HEK293 (cell line): ENCODE results near the gene SAMD1.
A peak's percentile ranks its signal among the peaks of the same experiment; 100 is the strongest.

Experiments used
- CTCF ChIA-PET: fragments of 350-600 bp; formaldehyde crosslinking; extraction: SDS; loops from one replicate; lab custom pipeline; 2021; ENCODE audit warnings: antibody characterized with exemption; lab: Yijun Ruan, JAX
- POLR2A ChIA-PET: fragments of 300-600 bp; formaldehyde crosslinking; extraction: SDS; loops from one replicate; lab custom pipeline; 2020; ENCODE audit warnings: antibody characterized with exemption, inconsistent platforms; lab: Yijun Ruan, JAX
- H3K27ac ChIP-seq: fragments of 200-500 bp; sonication (Bioruptor generic); 2 replicates; pipeline ENCODE4 v1.5.1; 2014; ENCODE audit warnings: low read depth, low read length, control low read depth, inconsistent platforms; ENCODE audit errors: extremely low read depth
- H3K36me3 ChIP-seq, 2 experiments: fragments of 200-500 bp in 1 of 2; sonication (Bioruptor generic) in 1 of 2; 1 replicate in 1 of 2; 2 replicates in 1 of 2; pipeline ENCODE4 v1.5.1; 2014 to 2017; ENCODE audit warnings: inconsistent platforms in 2 of 2, low read length in 2 of 2; ENCODE audit not compliant: control insufficient read depth in 2 of 2, insufficient read depth in 1 of 2
- H3K4me1 ChIP-seq: fragments of 200-500 bp; sonication (Bioruptor generic); 2 replicates; pipeline ENCODE4 v1.5.1; 2014; ENCODE audit warnings: mild to moderate bottlenecking, low read length, inconsistent platforms; ENCODE audit not compliant: control insufficient read depth, insufficient read depth
- H3K4me3 ChIP-seq: 2 replicates; pipeline ENCODE4 v1.5.1; 2011; ENCODE audit warnings: low read depth, mild to moderate bottlenecking, control low read depth, low read length, moderate library complexity
- H3K9me3 ChIP-seq: fragments of 200-500 bp; sonication (Bioruptor generic); 2 replicates; pipeline ENCODE4 v1.5.1; 2014; ENCODE audit warnings: low read depth, low read length, inconsistent platforms; ENCODE audit not compliant: control insufficient read depth, insufficient read depth
- CTCF ChIP-seq: fragments of 450-650 bp; formaldehyde crosslinking; IDR thresholded peaks from 2 replicates; pipeline ENCODE4 v1.5.1; 2016; ENCODE audit warnings: missing biosample characterization, missing genetic modification characterization
- KLF8 ChIP-seq: fragments of 450-650 bp; formaldehyde crosslinking; IDR thresholded peaks from 2 replicates; pipeline ENCODE4 v1.5.1; 2016; ENCODE audit warnings: missing biosample characterization, missing genetic modification characterization
- SETDB1 ChIP-seq: IDR thresholded peaks from one replicate; pipeline ENCODE4 v1.6.1; 2017; ENCODE audit warnings: mild to moderate bottlenecking, low read length, moderate library complexity, mixed read lengths; ENCODE audit not compliant: insufficient read length
- TRIM28 ChIP-seq: IDR thresholded peaks from 2 replicates; pipeline ENCODE4 v1.6.1; 2011; ENCODE audit warnings: low read length, control low read depth, borderline replicate concordance
- ZBTB11 ChIP-seq: fragments of 450-650 bp; formaldehyde crosslinking; conservative IDR thresholded peaks from 2 replicates; pipeline ENCODE4 v1.5.1; 2016; ENCODE audit warnings: low read depth, missing biosample characterization, missing genetic modification characterization
- ZNF132 ChIP-seq: fragments of 450-650 bp; formaldehyde crosslinking; IDR thresholded peaks from 2 replicates; pipeline ENCODE4 v1.5.1; 2017; ENCODE audit warnings: missing biosample characterization, missing genetic modification characterization, borderline replicate concordance
- ZNF280D ChIP-seq: fragments of 450-650 bp; formaldehyde crosslinking; IDR thresholded peaks from 2 replicates; pipeline ENCODE4 v1.5.1; 2016; ENCODE audit warnings: missing biosample characterization, missing genetic modification characterization
- ZNF398 ChIP-seq: fragments of 450-650 bp; formaldehyde crosslinking; IDR thresholded peaks from 2 replicates; pipeline ENCODE4 v1.5.1; 2017; ENCODE audit warnings: missing biosample characterization, missing genetic modification characterization
- ZNF510 ChIP-seq: fragments of 450-650 bp; formaldehyde crosslinking; IDR thresholded peaks from 2 replicates; pipeline ENCODE4 v1.5.1; 2018; ENCODE audit warnings: mild to moderate bottlenecking, missing genetic modification characterization, missing biosample characterization; ENCODE audit not compliant: insufficient replicate concordance
- ZNF626 ChIP-seq: fragments of 450-650 bp; sonication (Bioruptor Pico); formaldehyde crosslinking; IDR thresholded peaks from 2 replicates; pipeline ENCODE4 v1.5.1; 2018; ENCODE audit warnings: missing biosample characterization, missing genetic modification characterization, inconsistent platforms
- ZNF664 ChIP-seq: fragments of 450-650 bp; formaldehyde crosslinking; IDR thresholded peaks from 2 replicates; pipeline ENCODE4 v1.5.1; 2016; ENCODE audit warnings: missing biosample characterization, missing genetic modification characterization

SAMD1 gene

GRCh38 chr19:14093117-14093823, 2.7 kb upstream of the SAMD1 start:
- POLR2A ChIA-PET = no interaction called here
- no peaks in the 10 kb centered on the region for H3K4me1 ChIP-seq
- H3K27ac ChIP-seq = no peak overlapping the region
- no peaks in the 10 kb centered on the region for H3K9me3 ChIP-seq
- CTCF ChIA-PET = interaction anchor here (0.6 to 1.8 kb wide), 4 partner anchors 18 to 296 kb away, joined by 3 to 6 read pairs (median 3); no protein-coding TSS in a partner anchor
- TF ChIP-seq ZNF626 (tag by site-specific recombination) (no peak), ZNF132 (tag by site-specific recombination) (no peak), TRIM28 (peak; percentile 84; the same call in 1 of the 2 replicates), KLF8 (tag by site-specific recombination) (0 out of 2 replicates have a peak, but pooled peaks have one; percentile 16), ZNF280D (tag by site-specific recombination) (0 out of 2 replicates have a peak, but pooled peaks have one; percentile 27), CTCF (tag by site-specific recombination) (no peak), SETDB1 (peak; percentile 97)
- H3K36me3 ChIP-seq = peaks cover 2 to 29% of the 10 kb centered on the region in 2 experiments; a peak in 2 of 3 replicates
- no peak overlapping the region for H3K4me3 ChIP-seq

- peak overlapping the region; percentile 52 for H3K4me3 ChIP-seq
- no peaks in the 10 kb centered on the region for H3K4me1 ChIP-seq
- ChIA-PET POLR2A (interaction anchor here (1.4 kb wide), 1 partner anchor 45 kb away, joined by 3 read pairs; no protein-coding TSS in a partner anchor), CTCF (interaction anchor here (0.7 to 0.9 kb wide), 3 partner anchors 10 to 38 kb away, joined by 3 read pairs; a partner anchor contains a TSS)
- no peaks in the 10 kb centered on the region for H3K9me3 ChIP-seq
- H3K27ac ChIP-seq = no peak overlapping the region
- TF ChIP-seq ZBTB11 (tag by site-specific recombination) (0 out of 2 replicates have a peak, but pooled peaks have one; percentile 0), ZNF664 (tag by site-specific recombination) (no peak), ZNF510 (peak; percentile 16), ZNF398 (tag by site-specific recombination) (peak; percentile 14; the same call in 1 of the 2 replicates)
- H3K36me3 ChIP-seq = peaks cover 4 to 21% of the 10 kb centered on the region in 2 experiments; a peak in 2 of 3 replicates
These were observed 1.4 kb upstream of the SAMD1 start for GRCh38 chr19:14091813-14092462.
